HEK293T (cell line): ENCODE data around the gene TP53RK.

ENCODE experiments used
- ELF4 ChIP-seq: fragments of 450-650 bp; IDR thresholded peaks from 2 replicates; pipeline ENCODE4 v1.6.1; 2017; ENCODE audit warnings: antibody characterized with exemption
- FOXM1 ChIP-seq: fragments of 450-650 bp; IDR thresholded peaks from 2 replicates; pipeline ENCODE4 v1.6.1; 2017; ENCODE audit warnings: mild to moderate bottlenecking, borderline replicate concordance
- TF ChIP-seq, protein P1 (sequence below): fragments of 450-650 bp; IDR thresholded peaks from 2 replicates; pipeline ENCODE4 v1.6.1; 2016

DNA sequence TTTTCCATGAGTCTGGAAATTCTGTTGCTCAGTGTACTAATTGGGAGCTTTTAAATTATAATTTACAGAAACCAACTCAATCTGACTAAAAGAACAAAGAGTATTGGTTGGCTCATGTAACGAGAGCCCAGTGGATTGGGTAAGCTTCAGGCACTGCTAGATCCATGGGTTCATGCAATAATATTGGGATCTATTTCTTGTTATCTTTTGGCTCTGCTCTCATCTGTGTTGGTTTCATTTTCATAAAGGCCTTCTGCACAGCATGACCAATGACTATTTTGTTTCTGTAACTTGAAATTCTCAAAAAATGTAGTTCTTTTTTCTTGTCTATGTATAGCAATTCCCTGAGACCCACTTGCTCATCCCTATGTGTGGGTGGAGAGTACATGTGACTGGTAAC lies 32.2 kb upstream of the TP53RK start:
- no peak for TF ChIP-seq ELF4
- no peak for TF ChIP-seq FOXM1
- TF ChIP-seq, protein P1, sequence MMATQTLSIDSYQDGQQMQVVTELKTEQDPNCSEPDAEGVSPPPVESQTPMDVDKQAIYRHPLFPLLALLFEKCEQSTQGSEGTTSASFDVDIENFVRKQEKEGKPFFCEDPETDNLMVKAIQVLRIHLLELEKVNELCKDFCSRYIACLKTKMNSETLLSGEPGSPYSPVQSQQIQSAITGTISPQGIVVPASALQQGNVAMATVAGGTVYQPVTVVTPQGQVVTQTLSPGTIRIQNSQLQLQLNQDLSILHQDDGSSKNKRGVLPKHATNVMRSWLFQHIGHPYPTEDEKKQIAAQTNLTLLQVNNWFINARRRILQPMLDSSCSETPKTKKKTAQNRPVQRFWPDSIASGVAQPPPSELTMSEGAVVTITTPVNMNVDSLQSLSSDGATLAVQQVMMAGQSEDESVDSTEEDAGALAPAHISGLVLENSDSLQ = no peak
